ENCODE results near the gene CDH22. TPM values are rescaled to one million over a fixed set of nuclear protein-coding genes. Genes with fewer than 3 reads are reported as not detected.

The CDH22 gene
- total RNA-seq, 1 experiment from 2014 or later, result not detected

GRCh38 chr20:46285072-46285471 lies 23.2 kb downstream of the CDH22 start:
- ChIA-PET POLR2A (ENCODE audit: low non-redundant PET) (no interaction called here), CTCF (no interaction called here)
- Histone ChIP-seq H3K27me3 (replicated peaks; ENCODE audit: insufficient read depth, low read depth, low read length, poor library complexity) (peaks cover 93% of the 10 kb centered on the region), H3K27ac (ENCODE audit: low read depth, low read length, poor library complexity, severe bottlenecking) (no peak overlapping the region), H3K4me3 (ENCODE audit: low read depth, low read length, poor library complexity, severe bottlenecking) (no peak overlapping the region), H3K4me1 (ENCODE audit: insufficient read depth, low read length, poor library complexity, severe bottlenecking) (no peaks in the 10 kb centered on the region), H3K9me3 (ENCODE audit: low read depth, low read length, poor library complexity, severe bottlenecking) (no peaks in the 10 kb centered on the region), H3K36me3 (ENCODE audit: insufficient read depth, low read length, poor library complexity, severe bottlenecking) (no peaks in the 10 kb centered on the region)
- no peak for DNase-seq (ENCODE audit: low spot score)
- BruUV-seq (replicated peaks), result no TSS peak
- intact Hi-C loops (cut with micrococcal nuclease; ENCODE audit: unreplicated experiment), result no loop called here
- no peak for TF ChIP-seq EZH2 (IDR thresholded peaks at IDR 0.05; ENCODE audit: borderline replicate concordance, low read depth, low read length, poor library complexity, severe bottlenecking)
- TF ChIP-seq, protein P1, sequence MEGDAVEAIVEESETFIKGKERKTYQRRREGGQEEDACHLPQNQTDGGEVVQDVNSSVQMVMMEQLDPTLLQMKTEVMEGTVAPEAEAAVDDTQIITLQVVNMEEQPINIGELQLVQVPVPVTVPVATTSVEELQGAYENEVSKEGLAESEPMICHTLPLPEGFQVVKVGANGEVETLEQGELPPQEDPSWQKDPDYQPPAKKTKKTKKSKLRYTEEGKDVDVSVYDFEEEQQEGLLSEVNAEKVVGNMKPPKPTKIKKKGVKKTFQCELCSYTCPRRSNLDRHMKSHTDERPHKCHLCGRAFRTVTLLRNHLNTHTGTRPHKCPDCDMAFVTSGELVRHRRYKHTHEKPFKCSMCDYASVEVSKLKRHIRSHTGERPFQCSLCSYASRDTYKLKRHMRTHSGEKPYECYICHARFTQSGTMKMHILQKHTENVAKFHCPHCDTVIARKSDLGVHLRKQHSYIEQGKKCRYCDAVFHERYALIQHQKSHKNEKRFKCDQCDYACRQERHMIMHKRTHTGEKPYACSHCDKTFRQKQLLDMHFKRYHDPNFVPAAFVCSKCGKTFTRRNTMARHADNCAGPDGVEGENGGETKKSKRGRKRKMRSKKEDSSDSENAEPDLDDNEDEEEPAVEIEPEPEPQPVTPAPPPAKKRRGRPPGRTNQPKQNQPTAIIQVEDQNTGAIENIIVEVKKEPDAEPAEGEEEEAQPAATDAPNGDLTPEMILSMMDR (conservative IDR thresholded peaks at IDR 0.05; ENCODE audit: low read depth, low read length), result no peak

- intact Hi-C loops (cut with micrococcal nuclease; ENCODE audit: unreplicated experiment), result no loop called here
- H3K36me3 ChIP-seq (ENCODE audit: insufficient read depth, low read length, poor library complexity, severe bottlenecking), result no peaks in the 10 kb centered on the region
- H3K9me3 ChIP-seq (ENCODE audit: low read depth, low read length, poor library complexity, severe bottlenecking), result no peaks in the 10 kb centered on the region
- peaks cover 83% of the 10 kb centered on the region for H3K27me3 ChIP-seq (replicated peaks; ENCODE audit: insufficient read depth, low read depth, low read length, poor library complexity)
- no peaks in the 10 kb centered on the region for H3K4me1 ChIP-seq (ENCODE audit: insufficient read depth, low read length, poor library complexity, severe bottlenecking)
- H3K27ac ChIP-seq (ENCODE audit: low read depth, low read length, poor library complexity, severe bottlenecking), result no peak overlapping the region
- no peak overlapping the region for H3K4me3 ChIP-seq (ENCODE audit: low read depth, low read length, poor library complexity, severe bottlenecking)
- TF ChIP-seq EZH2 (IDR thresholded peaks at IDR 0.05; ENCODE audit: borderline replicate concordance, low read depth, low read length, poor library complexity, severe bottlenecking), result no peak
- TF ChIP-seq, protein P1 (conservative IDR thresholded peaks at IDR 0.05; ENCODE audit: low read depth, low read length), result no peak
- CTCF ChIA-PET, result no interaction called here
- no TSS peak for BruUV-seq (replicated peaks)
- POLR2A ChIA-PET (ENCODE audit: low non-redundant PET), result no interaction called here
- no peak for DNase-seq (ENCODE audit: low spot score)
Observed at GRCh38 chr20:46284040-46284427, 24.3 kb downstream of the CDH22 start.

DNA sequence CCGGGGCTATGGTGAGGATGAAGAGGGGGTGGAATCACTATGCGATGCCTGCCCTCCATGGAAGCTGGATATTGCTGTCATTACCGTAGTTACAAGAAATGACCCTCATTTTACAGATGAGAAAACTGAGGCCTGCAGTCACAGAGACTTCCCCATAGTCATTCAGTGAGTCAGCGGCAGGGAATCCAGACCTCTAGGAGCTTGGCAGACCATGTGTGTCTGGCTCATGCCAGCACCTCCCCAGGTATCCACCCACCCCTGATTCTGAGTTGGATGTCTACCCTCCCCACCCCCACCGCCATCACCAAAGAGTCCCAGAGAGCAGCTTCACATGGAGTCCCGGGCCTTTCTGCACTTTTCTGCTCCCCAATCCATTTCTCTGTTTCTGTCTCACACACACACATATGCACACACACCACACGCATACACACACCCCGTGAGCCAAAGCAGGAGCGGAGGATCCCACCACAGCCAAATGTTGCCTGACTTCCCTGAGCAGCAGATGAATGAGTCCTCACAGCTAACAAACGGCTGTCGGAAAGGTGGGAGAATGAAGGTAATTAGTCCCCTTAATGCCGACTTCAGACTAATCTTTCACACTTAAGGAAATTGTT lies 24.8 kb downstream of the CDH22 start:
- POLR2A ChIA-PET (ENCODE audit: low non-redundant PET), result no interaction called here
- Histone ChIP-seq H3K9me3 (ENCODE audit: low read depth, low read length, poor library complexity, severe bottlenecking) (no peaks in the 10 kb centered on the region), H3K27ac (ENCODE audit: low read depth, low read length, poor library complexity, severe bottlenecking) (no peak overlapping the region), H3K4me3 (ENCODE audit: low read depth, low read length, poor library complexity, severe bottlenecking) (no peak overlapping the region), H3K36me3 (ENCODE audit: insufficient read depth, low read length, poor library complexity, severe bottlenecking) (no peaks in the 10 kb centered on the region), H3K27me3 (replicated peaks; ENCODE audit: insufficient read depth, low read depth, low read length, poor library complexity) (peaks cover 81% of the 10 kb centered on the region), H3K4me1 (ENCODE audit: insufficient read depth, low read length, poor library complexity, severe bottlenecking) (no peaks in the 10 kb centered on the region)
- BruUV-seq (replicated peaks), result no TSS peak
- CTCF ChIA-PET, result no interaction called here
- no peak for TF ChIP-seq EZH2 (IDR thresholded peaks at IDR 0.05; ENCODE audit: borderline replicate concordance, low read depth, low read length, poor library complexity, severe bottlenecking)
- TF ChIP-seq, protein P1 (conservative IDR thresholded peaks at IDR 0.05; ENCODE audit: low read depth, low read length), result no peak
- no peak for DNase-seq (ENCODE audit: low spot score)
- intact Hi-C loops (cut with micrococcal nuclease; ENCODE audit: unreplicated experiment), result no loop called here

Measured in A673 (cell line).